Mesendoderm (in vitro differentiated cells): ENCODE measurements around the gene CXCR3.
"Not testable (repeated sequence)": the region's sequence is repeated elsewhere in the genome, so short reads cannot be mapped to it uniquely, and the experiment has no call there.

ENCODE experiments used
- DNase-seq: peaks from one replicate; pipeline ENCODE4 v3.0.0; 2013
- H2AK5ac ChIP-seq: 2 replicates; pipeline ENCODE4 v1.6.1; 2013; ENCODE audit warnings: low read length, inconsistent platforms
- H2BK120ac ChIP-seq: 2 replicates; pipeline ENCODE4 v1.6.1; 2013; ENCODE audit warnings: low read depth, mild to moderate bottlenecking, low read length, moderate library complexity, mixed read lengths
- H2BK15ac ChIP-seq: replicated peaks from 2 replicates; pipeline ENCODE4 v1.6.1; 2013; ENCODE audit warnings: low read depth, mild to moderate bottlenecking, moderate library complexity
- H2BK5ac ChIP-seq: 2 replicates; pipeline ENCODE4 v1.6.1; 2013; ENCODE audit warnings: low read length, inconsistent platforms
- H3K18ac ChIP-seq: 2 replicates; pipeline ENCODE4 v1.6.1; 2013; ENCODE audit warnings: mild to moderate bottlenecking, low read length, mixed read lengths
- H3K23ac ChIP-seq: one replicate; pipeline ENCODE4 v1.6.1; 2013; ENCODE audit warnings: low read length
- H3K27ac ChIP-seq: 2 replicates; pipeline ENCODE4 v1.5.1; 2013; ENCODE audit warnings: low read depth, mild to moderate bottlenecking, inconsistent platforms, low read length, moderate library complexity
- H3K27me3 ChIP-seq: 2 replicates; pipeline ENCODE4 v1.6.1; 2013; ENCODE audit warnings: low read length, control low read depth, mild to moderate bottlenecking, inconsistent platforms; ENCODE audit not compliant: insufficient read depth, poor library complexity
- H3K36me3 ChIP-seq: 2 replicates; pipeline ENCODE4 v1.6.1; 2013; ENCODE audit warnings: low read length, inconsistent platforms; ENCODE audit not compliant: control insufficient read depth, insufficient read depth
- H3K4ac ChIP-seq: one replicate; pipeline ENCODE4 v1.6.1; 2013; ENCODE audit warnings: low read depth, mild to moderate bottlenecking, low read length, moderate library complexity
- H3K4me1 ChIP-seq: 2 replicates; pipeline ENCODE4 v1.6.1; 2013; ENCODE audit warnings: low read depth, low read length, inconsistent platforms; ENCODE audit not compliant: control insufficient read depth
- H3K4me2 ChIP-seq: 2 replicates; pipeline ENCODE4 v1.6.1; 2013; ENCODE audit warnings: low read length
- H3K4me3 ChIP-seq: 2 replicates; pipeline ENCODE4 v1.5.1; 2013; ENCODE audit warnings: mild to moderate bottlenecking, low read length
- H3K56ac ChIP-seq: one replicate; pipeline ENCODE4 v1.6.1; 2013; ENCODE audit warnings: low read length
- H3K79me1 ChIP-seq: 2 replicates; pipeline ENCODE4 v1.6.1; 2013; ENCODE audit warnings: low read length, inconsistent platforms
- H3K79me2 ChIP-seq: 2 replicates; pipeline ENCODE4 v1.6.1; 2013; ENCODE audit warnings: mild to moderate bottlenecking, low read length; ENCODE audit not compliant: control insufficient read depth, insufficient read depth
- H3K9ac ChIP-seq: 2 replicates; pipeline ENCODE4 v1.6.1; 2013; ENCODE audit warnings: low read length, inconsistent platforms
- H4K5ac ChIP-seq: one replicate; pipeline ENCODE4 v1.6.1; 2013; ENCODE audit warnings: low read length
- H4K8ac ChIP-seq: one replicate; pipeline ENCODE4 v1.6.1; 2013; ENCODE audit warnings: low read depth, mild to moderate bottlenecking, control low read depth, low read length, moderate library complexity
- WGBS: extraction: QIAGEN DNeasy Blood & Tissue Kit; methylation state at CpG from one replicate; pipeline ENCODE4 v1.1.7; 2013; ENCODE audit warnings: low lambda C conversion rate, missing lambda C conversion rate; ENCODE audit not compliant: insufficient coverage; ENCODE audit errors: extremely low coverage; 5-methylcytosine and 5-hydroxymethylcytosine counted together

The CXCR3 gene

GRCh38 chrX:71612256-71612655, 6.1 kb downstream of the CXCR3 start:
- H2BK5ac ChIP-seq = no peak overlapping the region
- no peak overlapping the region for H3K56ac ChIP-seq
- no peak overlapping the region for H3K4me2 ChIP-seq
- no peak for DNase-seq
- no peaks in the 10 kb centered on the region for H3K4me1 ChIP-seq
- no peaks in the 10 kb centered on the region for H3K27me3 ChIP-seq
- H2AK5ac ChIP-seq = no peak overlapping the region
- H3K18ac ChIP-seq = no peak overlapping the region
- H4K5ac ChIP-seq = no peak overlapping the region
- H2BK120ac ChIP-seq = no peak overlapping the region
- no peaks in the 10 kb centered on the region for H3K79me2 ChIP-seq
- H3K9ac ChIP-seq = no peak overlapping the region
- H4K8ac ChIP-seq = no peak overlapping the region
- H3K36me3 ChIP-seq = no peaks in the 10 kb centered on the region
- no peak overlapping the region for H3K4me3 ChIP-seq
- no peak overlapping the region for H3K23ac ChIP-seq
- no peaks in the 10 kb centered on the region for H3K79me1 ChIP-seq
- H2BK15ac ChIP-seq = no peak overlapping the region
- H3K27ac ChIP-seq = no peak overlapping the region
- WGBS = no CpG with 5 or more reads among the region's 8 CpGs
- H3K4ac ChIP-seq = no peak overlapping the region

GRCh38 chrX:71611736-71612135, 6.6 kb downstream of the CXCR3 start:
- not testable (repeated sequence) for H4K8ac ChIP-seq

DNA sequence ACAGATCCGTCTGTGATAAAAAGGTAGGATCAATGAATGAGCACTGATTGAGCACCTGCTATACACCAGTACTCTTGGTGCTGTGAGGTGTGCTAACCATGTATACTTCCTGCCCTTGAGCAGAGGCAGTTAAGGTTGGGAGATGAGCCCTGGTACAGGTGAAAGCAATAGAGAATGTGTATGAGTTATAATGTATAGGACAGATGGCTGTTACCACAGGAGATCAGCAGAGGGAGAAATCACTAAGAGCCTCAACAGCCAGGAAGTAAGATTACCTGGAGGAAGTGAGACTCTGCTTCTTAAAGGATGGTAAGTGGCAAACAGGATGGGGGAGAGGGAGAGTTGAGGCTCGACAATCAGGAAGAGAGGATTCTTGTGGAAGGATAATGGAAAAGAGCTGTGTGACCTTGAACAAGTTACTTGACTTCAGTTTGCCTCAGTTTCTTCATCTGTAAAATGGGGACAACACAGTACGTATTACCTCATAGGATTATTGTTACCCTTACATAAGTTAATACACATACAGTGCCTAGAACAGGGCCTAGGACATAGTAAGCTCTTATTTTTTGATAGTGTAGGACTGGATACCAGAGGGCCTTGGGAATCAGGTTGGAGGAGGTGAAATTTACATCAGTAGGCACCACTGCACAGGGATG, 9.1 kb downstream of the CXCR3 start:
- no peak overlapping the region for H3K23ac ChIP-seq
- no peak overlapping the region for H3K4me3 ChIP-seq
- DNase-seq = no peak
- WGBS = no CpG with 5 or more reads among the region's 3 CpGs
- H3K79me2 ChIP-seq = no peaks in the 10 kb centered on the region
- no peak overlapping the region for H3K56ac ChIP-seq
- no peak overlapping the region for H2AK5ac ChIP-seq
- H3K27me3 ChIP-seq = no peaks in the 10 kb centered on the region
- H4K5ac ChIP-seq = no peak overlapping the region
- H3K36me3 ChIP-seq = no peaks in the 10 kb centered on the region
- H3K18ac ChIP-seq = no peak overlapping the region
- H3K79me1 ChIP-seq = no peaks in the 10 kb centered on the region
- H2BK120ac ChIP-seq = no peak overlapping the region
- H3K4me1 ChIP-seq = no peaks in the 10 kb centered on the region
- H2BK5ac ChIP-seq = no peak overlapping the region
- no peak overlapping the region for H3K4ac ChIP-seq
- no peak overlapping the region for H4K8ac ChIP-seq
- no peak overlapping the region for H2BK15ac ChIP-seq
- no peak overlapping the region for H3K27ac ChIP-seq
- no peak overlapping the region for H3K4me2 ChIP-seq
- H3K9ac ChIP-seq = no peak overlapping the region

More at GRCh38 chrX:71611736-71612135, 6.6 kb downstream of the CXCR3 start:
- not testable (repeated sequence) for H3K56ac ChIP-seq, H3K4me1 ChIP-seq, H2AK5ac ChIP-seq, H3K36me3 ChIP-seq, H3K4ac ChIP-seq, H2BK15ac ChIP-seq, H3K9ac ChIP-seq, H3K79me1 ChIP-seq, H2BK120ac ChIP-seq, H3K79me2 ChIP-seq, H3K4me3 ChIP-seq, H3K27me3 ChIP-seq, DNase-seq, H3K27ac ChIP-seq, H2BK5ac ChIP-seq, H3K18ac ChIP-seq, H3K4me2 ChIP-seq, H3K23ac ChIP-seq, H4K5ac ChIP-seq
- no CpG with 5 or more reads among the region's 9 CpGs for WGBS

DNA sequence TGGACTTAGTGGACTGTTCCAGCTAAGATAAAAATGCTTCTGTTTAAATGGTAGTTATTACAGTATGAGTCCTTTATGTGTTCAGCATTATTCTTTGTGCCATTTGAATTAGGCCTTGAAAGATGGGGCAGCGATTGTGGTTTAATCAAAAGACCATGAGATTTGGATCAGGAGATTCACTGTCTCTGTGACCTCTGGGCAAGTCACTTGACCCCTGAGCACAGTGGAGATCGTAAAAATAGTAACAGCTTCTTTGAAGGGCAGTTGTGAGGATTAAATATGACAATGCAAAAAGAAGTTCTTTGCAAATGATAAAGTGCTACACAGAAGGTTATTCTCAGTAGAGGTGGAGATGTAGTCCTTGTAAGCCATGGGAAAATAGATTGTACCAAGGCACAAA, 10.8 kb downstream of the CXCR3 start:
- Histone ChIP-seq H4K5ac (no peak overlapping the region), H3K18ac (no peak overlapping the region), H3K4me3 (no peak overlapping the region), H2AK5ac (no peak overlapping the region), H2BK120ac (no peak overlapping the region), H3K79me1 (no peaks in the 10 kb centered on the region), H3K79me2 (no peaks in the 10 kb centered on the region), H3K27me3 (no peaks in the 10 kb centered on the region), H2BK5ac (no peak overlapping the region), H4K8ac (no peak overlapping the region), H3K9ac (no peak overlapping the region), H3K4me2 (no peak overlapping the region), H3K23ac (no peak overlapping the region), H3K56ac (no peak overlapping the region), H3K27ac (no peak overlapping the region), H3K36me3 (no peaks in the 10 kb centered on the region), H3K4me1 (no peaks in the 10 kb centered on the region), H2BK15ac (no peak overlapping the region), H3K4ac (no peak overlapping the region)
- DNase-seq = no peak
- no CpG with 5 or more reads among the region's 2 CpGs for WGBS

DNA sequence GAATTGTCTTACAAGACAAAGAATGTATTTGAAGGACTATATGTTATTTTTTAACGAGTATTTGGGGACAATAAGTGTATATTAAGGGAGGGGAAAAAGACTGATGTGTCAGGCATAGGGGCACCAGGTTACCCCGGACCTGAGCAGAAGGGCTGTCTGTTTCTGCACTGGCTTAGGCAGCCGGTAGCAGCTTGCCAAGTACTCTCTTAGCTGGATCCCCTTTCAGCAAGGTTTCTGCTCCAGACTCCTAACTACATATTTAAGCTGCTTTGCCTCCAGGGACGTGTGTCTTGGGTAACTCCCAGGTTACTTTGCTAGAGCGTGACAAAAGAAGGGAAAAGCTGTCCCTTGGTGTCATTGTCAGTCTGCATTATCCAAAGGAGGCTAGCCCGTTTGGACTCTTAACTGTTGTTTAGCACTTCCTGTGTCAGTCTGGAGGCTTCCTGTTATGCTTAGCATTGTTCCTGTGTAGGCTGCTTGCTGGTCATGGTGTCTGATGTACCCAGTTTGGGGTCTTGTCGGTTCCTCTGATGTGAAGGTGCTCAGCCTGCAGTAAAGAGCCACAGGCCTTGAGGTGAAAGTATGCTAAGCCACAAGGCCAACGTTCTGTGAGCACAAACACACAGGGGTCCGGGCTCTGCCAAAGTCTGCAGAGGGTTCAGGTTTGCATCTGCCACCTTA, 11.6 kb downstream of the CXCR3 start:
- no peak overlapping the region for H2BK5ac ChIP-seq
- no peak overlapping the region for H3K18ac ChIP-seq
- no peak for DNase-seq
- H4K8ac ChIP-seq = no peak overlapping the region
- no peak overlapping the region for H3K4me3 ChIP-seq
- no CpG with 5 or more reads among the region's 9 CpGs for WGBS
- no peak overlapping the region for H3K23ac ChIP-seq
- no peak overlapping the region for H3K4me2 ChIP-seq
- H4K5ac ChIP-seq = no peak overlapping the region
- H3K79me1 ChIP-seq = no peaks in the 10 kb centered on the region
- H3K36me3 ChIP-seq = no peaks in the 10 kb centered on the region
- no peak overlapping the region for H3K56ac ChIP-seq
- H3K27ac ChIP-seq = no peak overlapping the region
- no peaks in the 10 kb centered on the region for H3K4me1 ChIP-seq
- no peak overlapping the region for H3K4ac ChIP-seq
- H3K9ac ChIP-seq = no peak overlapping the region
- no peaks in the 10 kb centered on the region for H3K79me2 ChIP-seq
- H2AK5ac ChIP-seq = no peak overlapping the region
- H3K27me3 ChIP-seq = no peaks in the 10 kb centered on the region
- H2BK15ac ChIP-seq = no peak overlapping the region
- H2BK120ac ChIP-seq = no peak overlapping the region
